Measurements from ENCODE around the gene EWSR1. TPM values are rescaled to one million over a fixed set of nuclear protein-coding genes. Genes with fewer than 3 reads are reported as not detected.
"Not testable (repeated sequence)": the region's sequence is repeated elsewhere in the genome, so short reads cannot be mapped to it uniquely, and the experiment has no call there.

EWSR1 gene
- polyA plus RNA-seq, 1 donor from 2014 or later = 277 TPM

DNA sequence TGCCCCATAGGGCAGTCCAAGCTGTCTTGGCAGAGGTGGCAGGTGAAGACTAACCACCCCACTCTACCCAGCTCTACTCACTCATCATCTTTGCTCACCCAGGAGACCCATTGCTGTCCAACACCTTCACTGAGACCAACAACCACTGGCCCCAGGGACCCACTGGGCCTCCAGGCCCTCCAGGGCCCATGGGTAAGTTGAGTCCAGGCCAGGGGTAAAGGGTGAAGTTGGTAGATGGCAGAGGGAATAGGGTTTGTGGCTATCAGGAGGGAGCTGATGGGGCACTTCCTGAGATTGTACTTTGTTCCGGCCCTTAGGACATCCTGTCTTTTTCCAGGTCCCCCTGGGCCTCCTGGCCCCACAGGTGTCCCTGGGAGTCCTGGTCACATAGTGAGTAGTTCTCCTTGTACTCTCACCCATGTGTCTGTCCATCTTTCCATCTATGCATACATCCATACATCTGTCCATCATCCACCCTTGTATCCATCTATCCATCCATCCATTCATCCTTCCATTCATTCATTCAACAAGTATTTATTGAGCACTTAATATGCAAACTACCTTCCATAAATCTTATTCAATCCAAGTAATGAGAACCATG lies 34.7 kb upstream of the EWSR1 start:
- H2AFZ ChIP-seq (ENCODE audit: low read depth, low read length) = no peak overlapping the region

GRCh38 chr22:29240481-29240880 lies 27.6 kb upstream of the EWSR1 start:
- not testable (repeated sequence) for H3K27ac ChIP-seq (ENCODE audit: low read length); H3K36me3 ChIP-seq (ENCODE audit: insufficient read depth, low read length); H3F3A ChIP-seq (ENCODE audit: insufficient read depth, low read length, poor library complexity, severe bottlenecking); H3K27me3 ChIP-seq (ENCODE audit: insufficient read depth, low read depth, low read length); H3K79me2 ChIP-seq (replicated peaks; ENCODE audit: insufficient read depth, low read length); H4K20me1 ChIP-seq (ENCODE audit: insufficient read depth); H2AFZ ChIP-seq (ENCODE audit: low read depth, low read length); H3K9ac ChIP-seq (ENCODE audit: low read length); H3K9me3 ChIP-seq (ENCODE audit: low read length); H3K9me2 ChIP-seq (ENCODE audit: insufficient read depth, low read length); H3K4me3 ChIP-seq (ENCODE audit: low read length); H3K4me2 ChIP-seq (ENCODE audit: low read length)

More for the DNA sequence above, 34.7 kb upstream of the EWSR1 start:
- Histone ChIP-seq H3K9me2 (ENCODE audit: insufficient read depth, low read length) (no peaks in the 10 kb centered on the region), H3F3A (ENCODE audit: insufficient read depth, low read length, poor library complexity, severe bottlenecking) (no peaks in the 10 kb centered on the region), H3K9me3 (ENCODE audit: low read length) (no peaks in the 10 kb centered on the region), H3K4me3 (ENCODE audit: low read length) (no peak overlapping the region), H3K9ac (ENCODE audit: low read length) (no peak overlapping the region), H3K79me2 (replicated peaks; ENCODE audit: insufficient read depth, low read length) (no peaks in the 10 kb centered on the region), H3K36me3 (ENCODE audit: insufficient read depth, low read length) (no peaks in the 10 kb centered on the region), H3K27me3 (ENCODE audit: insufficient read depth, low read depth, low read length) (no peaks in the 10 kb centered on the region), H3K4me2 (ENCODE audit: low read length) (no peak overlapping the region), H3K27ac (ENCODE audit: low read length) (no peak overlapping the region), H4K20me1 (ENCODE audit: insufficient read depth) (no peaks in the 10 kb centered on the region)
- no peak for TF ChIP-seq MXI1 (conservative IDR thresholded peaks at IDR 0.05; ENCODE audit: poor library complexity, severe bottlenecking)
- TF ChIP-seq EZH2 (IDR thresholded peaks at IDR 0.05; ENCODE audit: borderline replicate concordance, insufficient read depth, low read length, poor library complexity, severe bottlenecking) = no peak
- no peak for TF ChIP-seq EP300 (conservative IDR thresholded peaks at IDR 0.05; ENCODE audit: poor library complexity, severe bottlenecking)
- TF ChIP-seq SMC3 (conservative IDR thresholded peaks at IDR 0.05; ENCODE audit: poor library complexity) = no peak
- TF ChIP-seq POLR2AphosphoS5 (IDR thresholded peaks at IDR 0.05) = no peak
- TF ChIP-seq RAD21 (conservative IDR thresholded peaks at IDR 0.05) = no peak
- no peak for TF ChIP-seq REST (IDR thresholded peaks at IDR 0.05; ENCODE audit: borderline replicate concordance)
- no peak for TF ChIP-seq TAF1 (IDR thresholded peaks at IDR 0.05; ENCODE audit: low read depth)
- TF ChIP-seq CTCF (IDR thresholded peaks at IDR 0.05; ENCODE audit: poor library complexity, severe bottlenecking) = no peak

Measured in neural cell (in vitro differentiated cells).